ENCODE measurements around the gene ENPP3.

- TF ChIP-seq POLR2A (IDR thresholded peaks at IDR 0.05) (no peak), CTCF (IDR thresholded peaks at IDR 0.05) (no peak), POLR2AphosphoS5 (IDR thresholded peaks at IDR 0.05; ENCODE audit: insufficient read depth in 1 of 2, low read depth in 1 of 2) (no peak)
Observed at GRCh38 chr6:131744432-131745287, 107.6 kb downstream of the ENPP3 start.
